HepG2 (cell line): ENCODE results near the gene FAM241B. TPM values are rescaled to one million over a fixed set of nuclear protein-coding genes. Genes with fewer than 3 reads are reported as not detected.

ENCODE experiments used
- ATAD3A ChIP-seq: sonication (generic); formaldehyde crosslinking; IDR thresholded peaks from 2 replicates; pipeline ENCODE4 v1.4.0; 2020; ENCODE audit warnings: missing genetic modification reagents
- ETV6 ChIP-seq: sonication (generic); formaldehyde crosslinking; conservative IDR thresholded peaks from 2 replicates; pipeline ENCODE4 v1.4.0; 2020; ENCODE audit warnings: missing genetic modification reagents
- GZF1 ChIP-seq: sonication (generic); formaldehyde crosslinking; IDR thresholded peaks from 2 replicates; pipeline ENCODE4 v1.5.1; 2020; ENCODE audit warnings: mild to moderate bottlenecking, missing genetic modification reagents
- KIAA2018 ChIP-seq: sonication (generic); formaldehyde crosslinking; IDR thresholded peaks from 2 replicates; pipeline ENCODE4 v1.5.0; 2020; ENCODE audit warnings: mild to moderate bottlenecking, missing genetic modification reagents, borderline replicate concordance
- MAFF ChIP-seq: IDR thresholded peaks from 2 replicates; pipeline ENCODE4 v1.6.1; 2011; ENCODE audit warnings: low read depth, low read length, improper control_type of control experiment
- PLRG1 ChIP-seq: fragments of 450-650 bp; conservative IDR thresholded peaks from 2 replicates; pipeline ENCODE4 v1.6.1; 2016
- RORA ChIP-seq: sonication (generic); formaldehyde crosslinking; IDR thresholded peaks from 2 replicates; pipeline ENCODE4 v1.5.0; 2020; ENCODE audit warnings: mild to moderate bottlenecking, missing genetic modification reagents, moderate library complexity
- SMARCE1 ChIP-seq: fragments of 450-650 bp; IDR thresholded peaks from 2 replicates; pipeline ENCODE4 v1.6.1; 2017; ENCODE audit warnings: borderline replicate concordance
- ZNF207 ChIP-seq: fragments of 450-650 bp; IDR thresholded peaks from 2 replicates; pipeline ENCODE4 v1.6.1; 2016; ENCODE audit warnings: antibody characterized with exemption, borderline replicate concordance
- ZNF264 ChIP-seq: sonication (generic); formaldehyde crosslinking; IDR thresholded peaks from 2 replicates; pipeline ENCODE4 v1.4.0; 2020; ENCODE audit warnings: missing genetic modification reagents
- ZNF34 ChIP-seq: sonication (generic); formaldehyde crosslinking; IDR thresholded peaks from 2 replicates; pipeline ENCODE4 v1.4.0; 2020; ENCODE audit warnings: mild to moderate bottlenecking, missing genetic modification reagents, borderline replicate concordance
- ZNF607 ChIP-seq: sonication (generic); formaldehyde crosslinking; IDR thresholded peaks from 2 replicates; pipeline ENCODE4 v1.5.1; 2020; ENCODE audit warnings: missing genetic modification reagents, mild to moderate bottlenecking, borderline replicate concordance
- ZZZ3 ChIP-seq: sonication (generic); formaldehyde crosslinking; IDR thresholded peaks from 2 replicates; pipeline ENCODE4 v1.4.0; 2020; ENCODE audit warnings: missing genetic modification reagents, mild to moderate bottlenecking, borderline replicate concordance
- polyA plus RNA-seq, 8 experiments: library from polyadenylated mRNA; depleted of rRNA in 3 of 8; stranded (reverse) in 7 of 8; unstranded in 1 of 8; fragments of >200 nt; fragmentation: Illumina TruSeq in 4 of 8; extraction: Trizol in 4 of 8; gene quantifications; 2 replicates each; pipeline versions ENCODE4 v1.2.1 to v1.2.3, GENCODE V29; 2011 to 2016; ENCODE audit warnings: low read depth in 4 of 8, missing spikeins in 1 of 8, mixed read lengths in 1 of 8; ENCODE audit not compliant: insufficient read depth in 1 of 8
- total RNA-seq, 5 experiments: library from RNA; depleted of rRNA; stranded (reverse); fragments of >200 nt; fragmentation: Illumina TruSeq; extraction: Trizol; gene quantifications; 2 replicates each; pipeline ENCODE4 v1.2.3, GENCODE V29; 2016; ENCODE audit warnings: low read depth in 1 of 5
- TF ChIP-seq, protein P1 (sequence below): sonication (generic); formaldehyde crosslinking; IDR thresholded peaks from 2 replicates; pipeline ENCODE4 v1.5.0; 2020; ENCODE audit warnings: mild to moderate bottlenecking, missing genetic modification reagents
- TF ChIP-seq, protein P2 (sequence below): sonication (generic); formaldehyde crosslinking; IDR thresholded peaks from 2 replicates; pipeline ENCODE4 v1.9.0; 2021; ENCODE audit warnings: missing genetic modification reagents, mild to moderate bottlenecking, borderline replicate concordance
- TF ChIP-seq, protein P3 (sequence below): sonication (generic); formaldehyde crosslinking; IDR thresholded peaks from 2 replicates; pipeline ENCODE4 v1.4.0; 2020; ENCODE audit warnings: missing genetic modification reagents, borderline replicate concordance

Gene FAM241B
- total and polyA plus RNA-seq, 2 of the 13 experiments (the other 11 are each of a cell fraction or from before 2014, with no cell fraction given), result 1.9 to 4.0 TPM

DNA sequence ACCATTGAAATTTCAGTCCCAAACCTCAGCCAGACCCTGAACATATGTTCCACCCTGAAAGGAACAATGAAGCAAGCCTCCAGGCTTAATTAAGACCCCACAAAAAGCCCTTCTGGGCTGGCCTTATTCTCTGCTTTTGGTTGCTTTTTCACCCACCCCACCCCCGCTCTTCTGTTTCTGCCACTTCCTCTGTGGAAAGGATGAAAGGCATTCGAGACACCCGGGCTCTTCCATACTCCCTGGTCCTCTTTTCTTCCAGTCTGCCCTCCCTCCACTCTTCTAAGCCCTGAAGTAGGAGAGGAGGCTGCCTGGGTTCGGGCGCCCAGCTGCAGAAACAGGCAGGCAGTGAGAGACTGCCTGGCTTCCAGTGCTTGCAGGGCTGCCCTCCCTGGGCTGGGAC lies 9.4 kb upstream of the FAM241B start (continued):
- TF ChIP-seq KIAA2018 (CRISPR knock-in tag), result no peak
- TF ChIP-seq MAFF, result no peak
- no peak for TF ChIP-seq ZZZ3
- TF ChIP-seq ATAD3A (CRISPR knock-in tag), result no peak
- TF ChIP-seq, protein P1, sequence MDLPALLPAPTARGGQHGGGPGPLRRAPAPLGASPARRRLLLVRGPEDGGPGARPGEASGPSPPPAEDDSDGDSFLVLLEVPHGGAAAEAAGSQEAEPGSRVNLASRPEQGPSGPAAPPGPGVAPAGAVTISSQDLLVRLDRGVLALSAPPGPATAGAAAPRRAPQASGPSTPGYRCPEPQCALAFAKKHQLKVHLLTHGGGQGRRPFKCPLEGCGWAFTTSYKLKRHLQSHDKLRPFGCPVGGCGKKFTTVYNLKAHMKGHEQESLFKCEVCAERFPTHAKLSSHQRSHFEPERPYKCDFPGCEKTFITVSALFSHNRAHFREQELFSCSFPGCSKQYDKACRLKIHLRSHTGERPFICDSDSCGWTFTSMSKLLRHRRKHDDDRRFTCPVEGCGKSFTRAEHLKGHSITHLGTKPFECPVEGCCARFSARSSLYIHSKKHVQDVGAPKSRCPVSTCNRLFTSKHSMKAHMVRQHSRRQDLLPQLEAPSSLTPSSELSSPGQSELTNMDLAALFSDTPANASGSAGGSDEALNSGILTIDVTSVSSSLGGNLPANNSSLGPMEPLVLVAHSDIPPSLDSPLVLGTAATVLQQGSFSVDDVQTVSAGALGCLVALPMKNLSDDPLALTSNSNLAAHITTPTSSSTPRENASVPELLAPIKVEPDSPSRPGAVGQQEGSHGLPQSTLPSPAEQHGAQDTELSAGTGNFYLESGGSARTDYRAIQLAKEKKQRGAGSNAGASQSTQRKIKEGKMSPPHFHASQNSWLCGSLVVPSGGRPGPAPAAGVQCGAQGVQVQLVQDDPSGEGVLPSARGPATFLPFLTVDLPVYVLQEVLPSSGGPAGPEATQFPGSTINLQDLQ (CRISPR knock-in tag), result no peak
- TF ChIP-seq GZF1 (CRISPR knock-in tag), result no peak
- no peak for TF ChIP-seq ETV6 (CRISPR knock-in tag)
- no peak for TF ChIP-seq ZNF264
- TF ChIP-seq, protein P2, sequence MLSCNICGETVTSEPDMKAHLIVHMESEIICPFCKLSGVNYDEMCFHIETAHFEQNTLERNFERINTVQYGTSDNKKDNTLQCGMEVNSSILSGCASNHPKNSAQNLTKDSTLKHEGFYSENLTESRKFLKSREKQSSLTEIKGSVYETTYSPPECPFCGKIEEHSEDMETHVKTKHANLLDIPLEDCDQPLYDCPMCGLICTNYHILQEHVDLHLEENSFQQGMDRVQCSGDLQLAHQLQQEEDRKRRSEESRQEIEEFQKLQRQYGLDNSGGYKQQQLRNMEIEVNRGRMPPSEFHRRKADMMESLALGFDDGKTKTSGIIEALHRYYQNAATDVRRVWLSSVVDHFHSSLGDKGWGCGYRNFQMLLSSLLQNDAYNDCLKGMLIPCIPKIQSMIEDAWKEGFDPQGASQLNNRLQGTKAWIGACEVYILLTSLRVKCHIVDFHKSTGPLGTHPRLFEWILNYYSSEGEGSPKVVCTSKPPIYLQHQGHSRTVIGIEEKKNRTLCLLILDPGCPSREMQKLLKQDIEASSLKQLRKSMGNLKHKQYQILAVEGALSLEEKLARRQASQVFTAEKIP (CRISPR knock-in tag), result no peak
- no peak for TF ChIP-seq ZNF34 (CRISPR knock-in tag)
- TF ChIP-seq SMARCE1, result no peak
- TF ChIP-seq, protein P3, sequence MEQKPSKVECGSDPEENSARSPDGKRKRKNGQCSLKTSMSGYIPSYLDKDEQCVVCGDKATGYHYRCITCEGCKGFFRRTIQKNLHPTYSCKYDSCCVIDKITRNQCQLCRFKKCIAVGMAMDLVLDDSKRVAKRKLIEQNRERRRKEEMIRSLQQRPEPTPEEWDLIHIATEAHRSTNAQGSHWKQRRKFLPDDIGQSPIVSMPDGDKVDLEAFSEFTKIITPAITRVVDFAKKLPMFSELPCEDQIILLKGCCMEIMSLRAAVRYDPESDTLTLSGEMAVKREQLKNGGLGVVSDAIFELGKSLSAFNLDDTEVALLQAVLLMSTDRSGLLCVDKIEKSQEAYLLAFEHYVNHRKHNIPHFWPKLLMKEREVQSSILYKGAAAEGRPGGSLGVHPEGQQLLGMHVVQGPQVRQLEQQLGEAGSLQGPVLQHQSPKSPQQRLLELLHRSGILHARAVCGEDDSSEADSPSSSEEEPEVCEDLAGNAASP (CRISPR knock-in tag), result no peak
- no peak for TF ChIP-seq ZNF207
- no peak for TF ChIP-seq PLRG1
- TF ChIP-seq ZNF607, result no peak
- TF ChIP-seq RORA (CRISPR knock-in tag), result no peak
